HepG2 (cell line): ENCODE measurements around the gene BCAS3. TPM values are rescaled to one million over a fixed set of nuclear protein-coding genes. Genes with fewer than 3 reads are reported as not detected.

Experiments used
- CHD2 ChIP-seq: IDR thresholded peaks from 2 replicates; pipeline ENCODE4 v1.6.1; 2011; ENCODE audit warnings: low read depth, low read length, improper control_type of control experiment
- KDM2A ChIP-seq: sonication (generic); formaldehyde crosslinking; IDR thresholded peaks from 2 replicates; pipeline ENCODE4 v1.4.0; 2020; ENCODE audit warnings: low read depth, missing genetic modification reagents, borderline replicate concordance
- MTA3 ChIP-seq: sonication (generic); formaldehyde crosslinking; IDR thresholded peaks from 2 replicates; pipeline ENCODE4 v1.4.0; 2020; ENCODE audit warnings: missing genetic modification reagents
- NFE2L2 ChIP-seq: fragments of 150-350 bp; IDR thresholded peaks from 2 replicates; pipeline ENCODE4 v1.6.1; 2014; ENCODE audit warnings: low read length
- PAXIP1 ChIP-seq: sonication (generic); formaldehyde crosslinking; conservative IDR thresholded peaks from 2 replicates; pipeline ENCODE4 v1.4.0; 2020; ENCODE audit warnings: mild to moderate bottlenecking, missing genetic modification reagents, moderate library complexity
- SAP130 ChIP-seq: IDR thresholded peaks from 2 replicates; pipeline ENCODE4 v1.6.1; 2016; ENCODE audit warnings: low read depth
- SIN3A ChIP-seq: IDR thresholded peaks from 2 replicates; pipeline ENCODE4 v1.6.1; 2011; ENCODE audit warnings: low read depth, mild to moderate bottlenecking, control low read depth, low read length, borderline replicate concordance
- ZMAT3 ChIP-seq: sonication (generic); formaldehyde crosslinking; conservative IDR thresholded peaks from 2 replicates; pipeline ENCODE4 v1.7.0; 2021; ENCODE audit warnings: missing genetic modification reagents
- ZNF10 ChIP-seq: sonication (generic); formaldehyde crosslinking; IDR thresholded peaks from 2 replicates; pipeline ENCODE4 v1.4.0; 2020; ENCODE audit warnings: mild to moderate bottlenecking, low read depth, missing genetic modification reagents, borderline replicate concordance
- ZNF34 ChIP-seq: sonication (generic); formaldehyde crosslinking; IDR thresholded peaks from 2 replicates; pipeline ENCODE4 v1.4.0; 2020; ENCODE audit warnings: mild to moderate bottlenecking, missing genetic modification reagents, borderline replicate concordance
- ZNF407 ChIP-seq: sonication (generic); formaldehyde crosslinking; IDR thresholded peaks from one replicate; pipeline ENCODE4 v1.5.1; 2020; ENCODE audit warnings: mild to moderate bottlenecking, missing genetic modification reagents; ENCODE audit errors: not compliant biosample characterization
- ZNF605 ChIP-seq: sonication (generic); formaldehyde crosslinking; IDR thresholded peaks from 2 replicates; pipeline ENCODE4 v1.8.0; 2022; ENCODE audit warnings: mild to moderate bottlenecking, missing genetic modification reagents
- polyA plus RNA-seq, 8 experiments: library from polyadenylated mRNA; depleted of rRNA in 3 of 8; stranded (reverse) in 7 of 8; unstranded in 1 of 8; fragments of >200 nt; fragmentation: Illumina TruSeq in 4 of 8; extraction: Trizol in 4 of 8; gene quantifications; 2 replicates each; pipeline versions ENCODE4 v1.2.1 to v1.2.3, GENCODE V29; 2011 to 2016; ENCODE audit warnings: low read depth in 4 of 8, missing spikeins in 1 of 8, mixed read lengths in 1 of 8; ENCODE audit not compliant: insufficient read depth in 1 of 8
- total RNA-seq, 5 experiments: library from RNA; depleted of rRNA; stranded (reverse); fragments of >200 nt; fragmentation: Illumina TruSeq; extraction: Trizol; gene quantifications; 2 replicates each; pipeline ENCODE4 v1.2.3, GENCODE V29; 2016; ENCODE audit warnings: low read depth in 1 of 5
- TF ChIP-seq, protein P1 (sequence below): sonication (generic); formaldehyde crosslinking; IDR thresholded peaks from 2 replicates; pipeline ENCODE4 v1.9.0; 2022; ENCODE audit warnings: missing genetic modification reagents, mild to moderate bottlenecking, borderline replicate concordance

The BCAS3 gene
- total and polyA plus RNA-seq, 2 of the 13 experiments (the other 11 are each of a cell fraction or from before 2014, with no cell fraction given), result 10.7 to 11.2 TPM

DNA sequence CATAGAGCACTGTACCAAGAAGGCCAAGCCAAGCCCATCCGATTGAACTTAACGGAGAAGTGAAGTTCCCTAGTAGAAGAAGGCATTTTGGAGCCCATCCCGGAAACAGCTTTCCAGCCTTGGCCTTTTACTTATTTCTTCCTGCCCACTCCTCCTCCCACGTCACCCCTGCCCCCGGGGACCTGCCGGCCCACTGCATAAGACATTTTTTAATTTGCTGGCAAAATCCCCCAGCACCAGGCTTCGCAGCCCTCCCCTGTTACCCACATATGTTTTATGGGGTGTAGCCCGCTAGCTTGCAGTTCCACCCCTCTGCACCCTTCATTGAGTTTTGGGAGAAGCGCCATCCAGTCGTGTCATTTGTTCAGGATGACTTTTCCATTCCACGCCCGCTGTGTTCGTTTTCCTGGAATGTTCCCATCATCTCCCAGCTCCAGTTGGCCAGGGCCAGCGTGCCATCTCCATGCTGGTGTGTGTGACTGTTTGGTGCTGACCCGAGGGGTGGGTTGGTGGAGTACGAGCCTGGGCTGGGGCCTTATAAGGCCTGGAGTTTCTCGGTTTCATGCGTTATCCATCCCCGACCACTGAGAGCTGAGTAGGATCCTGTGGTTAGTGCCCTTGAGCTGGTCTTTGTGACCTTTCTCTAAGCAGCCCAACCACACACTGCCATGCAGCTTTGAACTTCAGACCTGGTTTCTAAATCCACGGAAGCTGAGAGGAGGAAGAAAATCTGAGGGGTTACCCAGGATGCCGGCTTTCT, 702.0 kb downstream of the BCAS3 start (continued):
- TF ChIP-seq ZNF407 (no peak), ZNF10 (no peak), SAP130 (CRISPR knock-in tag) (no peak), ZMAT3 (no peak), NFE2L2 (no peak), MTA3 (CRISPR knock-in tag) (no peak), KDM2A (CRISPR knock-in tag) (no peak), ZNF605 (CRISPR knock-in tag) (0 out of 2 replicates have a peak, but pooled peaks have one; percentile 20), PAXIP1 (0 out of 2 replicates have a peak, but pooled peaks have one; percentile 32), ZNF34 (CRISPR knock-in tag) (no peak), CHD2 (no peak), SIN3A (no peak)
- TF ChIP-seq, protein P1, sequence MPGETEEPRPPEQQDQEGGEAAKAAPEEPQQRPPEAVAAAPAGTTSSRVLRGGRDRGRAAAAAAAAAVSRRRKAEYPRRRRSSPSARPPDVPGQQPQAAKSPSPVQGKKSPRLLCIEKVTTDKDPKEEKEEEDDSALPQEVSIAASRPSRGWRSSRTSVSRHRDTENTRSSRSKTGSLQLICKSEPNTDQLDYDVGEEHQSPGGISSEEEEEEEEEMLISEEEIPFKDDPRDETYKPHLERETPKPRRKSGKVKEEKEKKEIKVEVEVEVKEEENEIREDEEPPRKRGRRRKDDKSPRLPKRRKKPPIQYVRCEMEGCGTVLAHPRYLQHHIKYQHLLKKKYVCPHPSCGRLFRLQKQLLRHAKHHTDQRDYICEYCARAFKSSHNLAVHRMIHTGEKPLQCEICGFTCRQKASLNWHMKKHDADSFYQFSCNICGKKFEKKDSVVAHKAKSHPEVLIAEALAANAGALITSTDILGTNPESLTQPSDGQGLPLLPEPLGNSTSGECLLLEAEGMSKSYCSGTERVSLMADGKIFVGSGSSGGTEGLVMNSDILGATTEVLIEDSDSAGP, result peak; percentile 27; the same call in 1 of the 2 replicates
